ENCODE measurements around the gene SLC2A9.

SLC2A9 gene

GRCh38 chr4:9940041-9940440 lies 81.3 kb downstream of the SLC2A9 start:
- TF ChIP-seq YY1 (IDR thresholded peaks at IDR 0.05; ENCODE audit: low read depth) (no peak), NFIC (IDR thresholded peaks at IDR 0.05) (no peak), TEAD4 (IDR thresholded peaks at IDR 0.05) (no peak), ZBTB7A (IDR thresholded peaks at IDR 0.05; ENCODE audit: low read depth) (no peak), FOXM1 (IDR thresholded peaks at IDR 0.05; ENCODE audit: borderline replicate concordance, low read depth) (no peak), MAX (IDR thresholded peaks at IDR 0.05) (no peak), TAF1 (IDR thresholded peaks at IDR 0.05; ENCODE audit: low read depth) (no peak), CREB1 (IDR thresholded peaks at IDR 0.05; ENCODE audit: low read depth) (no peak), USF1 (IDR thresholded peaks at IDR 0.05) (no peak), CEBPB (IDR thresholded peaks at IDR 0.05) (no peak), TCF12 (IDR thresholded peaks at IDR 0.05; ENCODE audit: low read depth) (no peak), EP300 (IDR thresholded peaks at IDR 0.05; ENCODE audit: borderline replicate concordance) (no peak), RAD21 (IDR thresholded peaks at IDR 0.05; ENCODE audit: low read depth) (no peak), EGR1 (IDR thresholded peaks at IDR 0.05) (no peak)

GRCh38 chr4:9938933-9939332 lies 82.4 kb downstream of the SLC2A9 start:
- no peak for TF ChIP-seq FOXM1 (IDR thresholded peaks at IDR 0.05; ENCODE audit: borderline replicate concordance, low read depth)
- TF ChIP-seq ZBTB7A (IDR thresholded peaks at IDR 0.05; ENCODE audit: low read depth): no peak
- no peak for TF ChIP-seq REST (IDR thresholded peaks at IDR 0.05; ENCODE audit: low read depth)
- no peak for TF ChIP-seq RAD21 (IDR thresholded peaks at IDR 0.05; ENCODE audit: low read depth)
- TF ChIP-seq CEBPB (IDR thresholded peaks at IDR 0.05): no peak
- TF ChIP-seq YY1 (IDR thresholded peaks at IDR 0.05; ENCODE audit: low read depth): no peak
- no peak for TF ChIP-seq USF1 (IDR thresholded peaks at IDR 0.05)
- TF ChIP-seq CREB1 (IDR thresholded peaks at IDR 0.05; ENCODE audit: low read depth): no peak
- no peak for TF ChIP-seq TEAD4 (IDR thresholded peaks at IDR 0.05)
- no peak for TF ChIP-seq MAX (IDR thresholded peaks at IDR 0.05)

GRCh38 chr4:9937078-9937477 lies 84.2 kb downstream of the SLC2A9 start:
- TF ChIP-seq TAF1 (IDR thresholded peaks at IDR 0.05; ENCODE audit: low read depth) (no peak), ZBTB7A (IDR thresholded peaks at IDR 0.05; ENCODE audit: low read depth) (no peak), EP300 (IDR thresholded peaks at IDR 0.05; ENCODE audit: borderline replicate concordance) (no peak), USF1 (IDR thresholded peaks at IDR 0.05) (no peak), NFIC (IDR thresholded peaks at IDR 0.05) (no peak), MAX (IDR thresholded peaks at IDR 0.05) (no peak), FOXM1 (IDR thresholded peaks at IDR 0.05; ENCODE audit: borderline replicate concordance, low read depth) (no peak), TEAD4 (IDR thresholded peaks at IDR 0.05) (no peak), CREB1 (IDR thresholded peaks at IDR 0.05; ENCODE audit: low read depth) (no peak), CEBPB (IDR thresholded peaks at IDR 0.05) (no peak), YY1 (IDR thresholded peaks at IDR 0.05; ENCODE audit: low read depth) (no peak), EGR1 (IDR thresholded peaks at IDR 0.05) (no peak)

- TF ChIP-seq REST (IDR thresholded peaks at IDR 0.05; ENCODE audit: low read depth): no peak
- TF ChIP-seq TAF1 (IDR thresholded peaks at IDR 0.05; ENCODE audit: low read depth): no peak
- no peak for TF ChIP-seq TCF12 (IDR thresholded peaks at IDR 0.05; ENCODE audit: low read depth)
- no peak for TF ChIP-seq NFIC (IDR thresholded peaks at IDR 0.05)
- TF ChIP-seq USF1 (IDR thresholded peaks at IDR 0.05): no peak
- TF ChIP-seq TEAD4 (IDR thresholded peaks at IDR 0.05): no peak
- TF ChIP-seq YY1 (IDR thresholded peaks at IDR 0.05; ENCODE audit: low read depth): no peak
- TF ChIP-seq MAX (IDR thresholded peaks at IDR 0.05): no peak
- TF ChIP-seq EGR1 (IDR thresholded peaks at IDR 0.05): no peak
- TF ChIP-seq CREB1 (IDR thresholded peaks at IDR 0.05; ENCODE audit: low read depth): no peak
- TF ChIP-seq EP300 (IDR thresholded peaks at IDR 0.05; ENCODE audit: borderline replicate concordance): no peak
- no peak for TF ChIP-seq RAD21 (IDR thresholded peaks at IDR 0.05; ENCODE audit: low read depth)
- TF ChIP-seq ZBTB7A (IDR thresholded peaks at IDR 0.05; ENCODE audit: low read depth): no peak
- TF ChIP-seq FOXM1 (IDR thresholded peaks at IDR 0.05; ENCODE audit: borderline replicate concordance, low read depth): no peak
- TF ChIP-seq CEBPB (IDR thresholded peaks at IDR 0.05): no peak
Measured at GRCh38 chr4:9936129-9936644, 85.1 kb downstream of the SLC2A9 start.
